K562 (cell line): Measurements from ENCODE around the gene ZNF785. TPM values are rescaled to one million over a fixed set of nuclear protein-coding genes. Genes with fewer than 3 reads are reported as not detected.

Experiments used
- ATAC-seq: fragments of 200-7000 bp; cut with Tn5 transposase; 3 replicates; pipeline ENCODE4 v1.9.1; 2020; ENCODE audit warnings: moderate library complexity
- BruUV-seq: library from RNA; stranded (reverse); fragments of 400-500 nt; replicated peaks from 2 replicates; lab custom pipeline; 2021; lab: Mats Ljungman, UMichigan
- CTCF ChIA-PET: fragments of 300-600 bp; formaldehyde crosslinking; extraction: SDS; loops from one replicate; lab custom pipeline; 2021; ENCODE audit warnings: low intra/inter-chr PET ratio; lab: Yijun Ruan, JAX
- POLR2A ChIA-PET: fragments of 300-600, 350-650 bp; sonication (Branson Sonifier 250); formaldehyde crosslinking; extraction: SDS; loops from one replicate; lab custom pipeline; 2021; ENCODE audit warnings: antibody characterized with exemption, inconsistent platforms; lab: Yijun Ruan, JAX
- DNase-seq, 4 experiments: peaks; one replicate each; pipeline versions ENCODE4 v3.0.0 to v3.0.0-alpha.2; 2011 to 2018; ENCODE audit warnings: low spot score in 3 of 4, mixed read lengths in 3 of 4; ENCODE audit errors: extremely low read depth in 1 of 4
- FAIRE-seq: peaks from 2 replicates; lab custom pipeline; 2011; peaks lifted over from hg19 to GRCh38; lab: Jason Lieb, UNC
- H2AFZ ChIP-seq: 2 replicates; pipeline ENCODE4 v1.6.0; 2011; ENCODE audit warnings: low read depth, low read length, control low read depth, inconsistent platforms
- H3K27ac ChIP-seq: fragments of 200-600 bp; 3 replicates; pipeline ENCODE4 v1.8.0; 2011; ENCODE audit warnings: low read depth, mild to moderate bottlenecking, control low read depth, inconsistent platforms, low read length, moderate library complexity, mixed read lengths; ENCODE audit errors: extremely low read depth
- H3K27me3 ChIP-seq, 2 experiments: fragments of 300-600 bp in 1 of 2; 2 replicates in 1 of 2; 3 replicates in 1 of 2; pipeline versions ENCODE4 v1.6.0 to v1.8.0; 2011; ENCODE audit warnings: inconsistent platforms in 2 of 2, low read length in 2 of 2, mild to moderate bottlenecking in 1 of 2, mixed read lengths in 1 of 2, moderate library complexity in 1 of 2; ENCODE audit not compliant: control insufficient read depth in 2 of 2, insufficient read depth in 2 of 2
- H3K36me3 ChIP-seq: fragments of 300-600 bp; 3 replicates; pipeline ENCODE4 v1.8.0; 2011; ENCODE audit warnings: mild to moderate bottlenecking, low read length, inconsistent platforms; ENCODE audit not compliant: control insufficient read depth, insufficient read depth
- H3K4me1 ChIP-seq, 2 experiments: fragments of 200-600 bp in 1 of 2; replicated peaks in 1 of 2; 2 replicates in 1 of 2; 3 replicates in 1 of 2; pipeline versions ENCODE4 v1.5.1 to v1.8.0; 2011; ENCODE audit warnings: inconsistent platforms in 2 of 2, low read length in 2 of 2, mild to moderate bottlenecking in 1 of 2, mixed read lengths in 1 of 2, moderate library complexity in 1 of 2; ENCODE audit not compliant: control insufficient read depth in 2 of 2, insufficient read depth in 2 of 2
- H3K4me2 ChIP-seq: 2 replicates; pipeline ENCODE4 v1.6.1; 2011; ENCODE audit warnings: low read length, control low read depth, inconsistent platforms, mixed read lengths; ENCODE audit not compliant: insufficient read depth
- H3K4me3 ChIP-seq: fragments of 200-600 bp; sonication (generic), shearing (Covaris generic); 2 replicates; pipeline ENCODE4 v1.5.1; 2016; ENCODE audit warnings: control low read depth, inconsistent platforms
- H3K79me2 ChIP-seq: fragments of 200-600 bp; 3 replicates; pipeline ENCODE4 v1.8.0; 2011; ENCODE audit warnings: low read length, inconsistent platforms; ENCODE audit not compliant: control insufficient read depth, insufficient read depth
- H3K9ac ChIP-seq, 2 experiments: 2 replicates each; pipeline versions ENCODE4 v1.6.0 to v1.6.1; 2011; ENCODE audit warnings: low read depth in 2 of 2, low read length in 2 of 2, control low read depth in 1 of 2, inconsistent platforms in 1 of 2, mild to moderate bottlenecking in 1 of 2, mixed read lengths in 1 of 2; ENCODE audit not compliant: insufficient read depth in 1 of 2
- H3K9me1 ChIP-seq: one replicate; pipeline ENCODE4 v1.6.0; 2011; ENCODE audit warnings: inconsistent platforms, mild to moderate bottlenecking, low read length, moderate library complexity; ENCODE audit not compliant: control insufficient read depth, insufficient read depth
- H3K9me3 ChIP-seq: replicated peaks from 2 replicates; pipeline ENCODE4 v1.5.1; 2011; ENCODE audit warnings: low read depth, low read length, inconsistent platforms; ENCODE audit not compliant: control insufficient read depth, insufficient read depth
- H4K20me1 ChIP-seq: replicated peaks from 2 replicates; pipeline ENCODE4 v1.6.1; 2011; ENCODE audit warnings: low read length, inconsistent platforms, mixed read lengths; ENCODE audit not compliant: control insufficient read depth, insufficient read depth
- BCL6 ChIP-seq: fragments of 250-450 bp; sonication (Bioruptor Pico); IDR thresholded peaks from 2 replicates; pipeline ENCODE4 v1.4.0; 2020
- RFX1 ChIP-seq: fragments of 450-650 bp; IDR thresholded peaks from 2 replicates; pipeline ENCODE4 v1.6.1; 2016; ENCODE audit warnings: mild to moderate bottlenecking, moderate library complexity
- ZBTB9 ChIP-seq: fragments of 450-650 bp; formaldehyde crosslinking; IDR thresholded peaks from 2 replicates; pipeline ENCODE4 v1.4.0; 2020; ENCODE audit warnings: mild to moderate bottlenecking, moderate library complexity
- WGBS: fragments of 100-300 bp; shearing (Covaris generic); methylation state at CpG from one replicate; pipeline ENCODE4 v1.1.6; 2016; ENCODE audit warnings: low coverage, mixed read lengths; ENCODE audit not compliant: insufficient coverage; ENCODE audit errors: missing lambda C conversion rate; 5-methylcytosine and 5-hydroxymethylcytosine counted together
- in situ Hi-C: fragments of 300-500 bp; cut with MboI; formaldehyde crosslinking; loops from 4 replicates; pipeline ENCODE4 v1.15.0; 2018; ENCODE audit warnings: inconsistent platforms, mixed read lengths
- intact Hi-C: fragments of 100-400 bp; cut with micrococcal nuclease; formaldehyde crosslinking; loops from 2 replicates; pipeline ENCODE4 v1.14.2; 2022
- polyA plus RNA-seq, 8 experiments: library from polyadenylated mRNA; depleted of rRNA in 4 of 8; stranded (reverse) in 5 of 8; unstranded in 3 of 8; fragments of >200 nt; fragmentation: Nextera tagmentation in 2 of 8; fragmentation: Illumina TruSeq in 1 of 8; extraction: Ambion mirVana in 2 of 8; extraction: Trizol in 1 of 8; gene quantifications; 2 replicates each; pipeline versions ENCODE4 v1.2.1 to v1.2.3, GENCODE V29; 2011 to 2014; ENCODE audit warnings: inconsistent platforms in 1 of 8, missing spikeins in 1 of 8
- total RNA-seq, 7 experiments: library from RNA; depleted of rRNA in 6 of 7; stranded (reverse); fragments of >200 nt in 6 of 7; fragmentation: Illumina TruSeq in 2 of 7; extraction: Trizol in 2 of 7; gene quantifications; 2 replicates each; pipeline versions ENCODE4 v1.2.1 to v1.2.3, GENCODE V29; 2011 to 2021; ENCODE audit warnings: low replicate concordance in 1 of 7

The ZNF785 gene
- total and polyA plus RNA-seq, 9 of the 15 experiments (the other 6 are each of a cell fraction or from before 2014, with no cell fraction given): 0.64 to 11.0 (median 6.4) TPM

- WGBS: 81% methylated on average over 9 of the region's 9 CpGs
- H3K79me2 ChIP-seq: no peaks in the 10 kb centered on the region
- H3K36me3 ChIP-seq: no peaks in the 10 kb centered on the region
- H3K9me3 ChIP-seq: peaks cover 9% of the 10 kb centered on the region
- H3K27me3 ChIP-seq: no peaks in the 10 kb centered on the region
- no peak for ATAC-seq
- peaks cover 6 to 10% of the 10 kb centered on the region in 2 experiments; a peak in 3 of 5 replicates for H3K4me1 ChIP-seq
- H3K4me2 ChIP-seq: no peak overlapping the region
- no peak for DNase-seq
- TF ChIP-seq ZBTB9 (no peak), BCL6 (CRISPR knock-in tag) (no peak), RFX1 (peak; percentile 53; the same call in 1 of the 2 replicates)
- no peak for FAIRE-seq
- CTCF ChIA-PET: no interaction called here
- no peak overlapping the region for H3K9ac ChIP-seq
- POLR2A ChIA-PET: interaction anchor here (1.1 kb wide), 1 partner anchor 25 kb away, joined by 3 read pairs; the partner anchor contains the start of gene PRR14
- no peak overlapping the region for H3K27ac ChIP-seq
- H3K4me3 ChIP-seq: no peak overlapping the region
- no TSS peak for BruUV-seq
- H3K9me1 ChIP-seq: no peaks in the 10 kb centered on the region
- in situ Hi-C loops: loop anchor here (10.0 to 25.0 kb wide), 3 partner anchors 191 to 1164 kb away; partner anchors contain the start of genes BOLA2, DCTPP1, SLX1B and SULT1A4
- H2AFZ ChIP-seq: no peak overlapping the region
- intact Hi-C loops: no loop called here
- no peaks in the 10 kb centered on the region for H4K20me1 ChIP-seq
Observed at GRCh38 chr16:30626236-30626635, 40.7 kb upstream of the ZNF785 start.
